Activated T-cell treated with anti-CD3 and anti-CD28 coated beads, Interleukin-2, amount 50 U/mL, for 1 hour (primary cell): ENCODE measurements around the gene FAM184A.
"Not testable (repeated sequence)": the region's sequence is repeated elsewhere in the genome, so short reads cannot be mapped to it uniquely, and the experiment has no call there.

ENCODE experiments used
- DNase-seq: peaks from one replicate; pipeline ENCODE4 v3.0.0-alpha.2; 2020

Gene FAM184A

DNA sequence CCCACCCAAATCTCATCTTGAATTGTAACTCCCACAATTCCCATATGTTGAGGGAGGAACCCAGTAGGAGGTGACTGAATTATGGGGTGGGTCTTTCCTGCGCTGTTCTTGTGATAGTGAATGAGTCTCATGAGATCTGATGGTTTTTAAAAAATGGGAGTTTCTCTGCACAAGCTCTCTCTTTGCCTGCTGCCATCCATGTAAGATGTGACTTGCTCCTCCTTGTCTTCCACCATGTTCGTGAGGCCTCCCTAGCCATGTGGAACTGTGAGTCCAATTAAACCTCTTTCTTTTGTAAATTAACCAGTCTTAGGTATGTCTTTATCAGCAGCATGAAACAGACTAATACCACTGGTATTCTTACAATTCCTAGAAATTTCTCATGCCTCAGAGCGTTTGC lies 69.2 kb downstream of the FAM184A start:
- not testable (repeated sequence) for DNase-seq

DNA sequence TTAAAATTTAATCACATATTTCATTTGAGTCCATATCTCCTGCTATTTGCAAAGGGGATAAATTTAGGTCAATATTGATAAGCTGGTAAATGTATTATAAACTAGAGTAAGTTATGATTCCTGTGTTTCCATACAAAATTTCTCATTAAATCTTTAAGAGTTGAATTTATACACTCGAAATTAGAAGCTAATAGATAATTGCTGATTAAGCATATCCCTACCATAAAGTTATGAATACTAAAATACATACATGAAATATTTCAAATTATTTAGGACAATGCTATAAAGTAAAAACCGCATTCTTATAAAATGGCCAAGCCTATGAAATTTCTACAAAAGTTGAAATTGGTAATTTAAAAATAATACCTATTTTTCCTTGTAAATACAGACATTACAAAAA lies 71.5 kb downstream of the FAM184A start:
- no peak for DNase-seq

DNA sequence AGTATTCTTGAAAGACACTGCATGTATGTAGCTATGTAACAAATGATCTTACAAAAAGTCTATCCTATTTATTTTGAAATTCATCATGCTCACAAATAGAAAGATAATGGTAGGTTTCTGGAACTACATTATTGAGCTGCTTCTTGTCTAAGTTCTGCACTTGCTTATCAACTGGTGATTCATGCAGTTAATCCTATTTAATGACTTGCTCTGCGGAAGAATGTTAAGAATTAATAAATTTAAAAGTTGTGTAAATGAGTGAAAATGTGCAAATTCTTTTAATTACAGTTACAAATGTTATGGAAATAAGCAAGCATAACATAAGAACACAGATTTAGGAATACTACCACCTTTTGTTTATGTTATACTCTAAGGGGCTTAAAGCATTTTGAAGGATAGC lies 76.4 kb downstream of the FAM184A start:
- DNase-seq, result no peak

DNA sequence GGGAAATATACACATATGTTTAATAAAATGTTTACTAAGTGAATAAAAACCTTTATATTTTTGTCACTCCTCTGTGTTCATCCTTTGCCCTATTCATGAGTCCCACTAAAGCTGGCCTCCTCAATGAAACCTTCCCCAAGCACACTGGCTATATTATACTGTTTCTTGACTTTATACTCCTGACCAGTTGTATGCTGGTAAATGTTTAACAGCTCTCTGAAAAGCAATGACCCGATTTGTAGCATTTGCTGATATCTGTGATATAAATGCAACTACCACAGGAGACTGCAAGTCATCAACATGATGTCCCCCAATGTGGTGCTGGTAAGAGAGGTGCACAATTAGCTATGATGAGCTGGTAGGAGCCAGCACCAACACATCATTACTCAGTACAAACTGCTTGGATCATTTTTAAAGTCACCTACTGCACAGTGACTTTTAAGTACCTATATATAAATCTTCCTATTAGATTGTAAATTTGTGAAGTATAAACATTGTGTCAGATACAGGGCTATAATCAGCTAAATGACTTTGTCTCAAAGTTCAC lies 78.9 kb downstream of the FAM184A start:
- DNase-seq, result no peak

DNA sequence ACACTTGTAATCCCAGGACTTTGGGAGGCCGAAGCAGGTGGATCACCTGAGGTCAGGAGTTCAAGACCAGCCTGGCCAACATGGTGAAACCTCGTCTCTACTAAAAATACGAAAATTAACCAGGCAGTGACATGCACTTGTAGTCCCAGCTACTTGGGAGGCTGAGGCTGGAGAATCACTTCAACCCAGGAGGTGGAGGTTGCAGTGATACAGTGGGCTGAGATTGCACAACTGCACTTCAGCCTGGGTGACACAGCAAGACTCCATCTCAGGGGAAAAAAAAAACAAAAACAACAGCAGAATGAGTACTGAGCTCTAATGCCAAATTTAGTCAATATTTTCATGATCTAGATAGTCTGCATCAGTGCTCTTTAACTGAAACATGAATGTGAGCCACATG lies 81.0 kb downstream of the FAM184A start:
- not testable (repeated sequence) for DNase-seq

DNA sequence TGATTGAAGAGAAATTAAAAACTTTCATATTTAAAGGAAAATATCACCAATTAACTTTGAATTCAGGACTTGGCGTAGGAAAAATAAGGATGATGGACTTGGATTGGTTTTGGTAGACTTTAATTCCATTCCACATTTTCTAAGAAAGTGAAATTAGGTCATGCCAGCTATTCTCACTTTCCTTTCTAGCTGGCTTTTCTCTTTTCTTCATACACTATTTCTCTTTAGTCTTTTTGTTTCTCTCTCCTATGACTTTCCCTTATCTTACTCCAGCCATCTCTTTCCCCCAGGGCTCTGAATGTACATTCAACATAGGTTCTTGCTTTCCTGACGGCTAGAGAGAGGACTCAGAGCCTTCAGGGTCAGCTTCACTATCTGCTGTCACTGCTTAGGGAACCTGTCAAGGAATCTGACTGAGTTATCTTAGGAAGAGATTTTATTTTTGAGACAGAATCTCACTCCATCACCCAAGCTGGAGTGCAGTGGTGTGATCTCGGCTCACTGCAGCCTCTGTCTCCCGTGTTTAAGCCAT lies 82.1 kb downstream of the FAM184A start:
- no peak for DNase-seq

DNA sequence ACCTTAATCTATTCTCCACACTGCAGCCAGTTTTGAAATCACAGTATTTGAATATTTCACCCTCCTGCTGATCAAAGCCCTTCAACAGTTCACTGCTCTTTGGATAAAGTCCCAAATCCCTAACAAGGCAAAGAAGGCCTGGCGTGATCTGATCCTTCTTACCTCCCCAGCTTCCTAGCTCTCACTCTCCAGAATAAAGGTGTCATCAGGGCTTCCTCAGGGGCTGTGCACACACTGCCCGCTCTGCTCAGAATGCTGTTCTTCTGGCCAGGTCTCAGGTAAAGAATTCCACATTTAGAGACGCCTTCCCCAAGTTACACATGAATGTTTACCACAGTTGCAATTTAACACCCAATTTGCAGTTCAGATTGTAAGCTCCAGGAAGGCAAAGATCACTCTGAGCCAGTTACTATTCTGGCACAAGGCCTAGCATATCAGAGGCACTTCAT lies 84.6 kb downstream of the FAM184A start:
- no peak for DNase-seq

DNA sequence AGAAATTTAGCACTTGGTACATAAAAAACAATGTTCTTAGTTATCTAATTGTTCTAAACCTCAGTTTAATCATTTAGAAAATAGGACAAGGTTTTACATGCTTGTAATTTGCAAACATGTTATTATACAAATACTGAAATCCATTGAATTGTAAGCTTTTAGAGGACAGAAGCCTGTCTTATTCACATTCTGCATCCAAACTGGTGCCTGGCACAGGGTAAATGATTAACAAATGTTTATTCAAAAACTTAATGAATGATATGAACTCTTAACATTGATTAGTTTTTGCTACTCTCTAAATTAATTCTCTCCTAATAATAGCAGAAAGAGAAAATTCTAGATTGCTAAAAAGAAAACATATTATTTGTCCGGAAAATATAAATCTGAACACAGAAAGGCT lies 85.1 kb downstream of the FAM184A start:
- no peak for DNase-seq

DNA sequence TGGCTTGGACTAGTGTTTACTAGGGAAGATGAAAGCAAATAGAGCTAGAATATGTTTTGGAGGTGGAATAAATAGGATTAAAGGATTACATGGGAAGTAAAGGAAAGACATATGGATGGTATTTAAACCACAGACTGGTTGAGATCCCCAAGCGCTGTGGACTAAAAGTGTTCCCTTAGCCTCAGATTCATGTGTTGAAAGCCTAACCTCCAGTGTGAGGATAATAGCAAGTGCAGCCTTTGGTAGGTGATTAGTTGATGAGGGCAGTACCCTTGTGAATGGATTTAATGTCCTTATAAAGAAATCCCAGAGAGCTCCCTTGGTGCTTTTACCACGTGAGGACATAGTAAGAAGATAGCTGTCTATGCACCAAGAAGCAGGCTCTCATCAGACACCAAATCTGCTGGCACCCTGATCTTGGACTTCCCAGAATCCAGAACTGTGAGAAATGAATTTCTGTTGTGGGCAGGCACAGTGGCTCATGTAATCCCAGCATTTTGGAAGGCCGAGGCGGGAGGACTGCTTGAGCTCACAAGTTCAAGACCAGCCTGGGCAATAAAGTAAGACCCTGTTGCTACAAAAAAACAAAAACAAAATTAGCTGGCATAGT lies 86.2 kb downstream of the FAM184A start:
- DNase-seq, result no peak

DNA sequence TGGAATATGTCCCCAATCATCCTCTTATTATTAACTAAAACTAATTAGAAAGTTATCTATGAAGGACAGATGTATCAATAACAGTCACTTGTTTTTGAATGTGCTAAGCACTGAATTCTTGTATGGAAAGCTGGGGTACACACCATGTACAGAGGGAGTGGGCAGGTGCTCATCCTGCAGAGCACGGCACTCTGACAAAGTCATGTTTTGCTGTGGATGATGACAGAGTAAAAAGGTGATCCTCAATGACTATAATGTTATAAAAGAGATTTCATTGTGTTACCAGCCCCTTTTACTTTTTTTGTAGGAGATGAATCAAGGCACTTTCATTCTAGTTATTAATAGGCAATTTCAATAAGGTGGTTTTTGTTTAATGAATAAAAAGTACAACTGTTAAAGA lies 92.2 kb downstream of the FAM184A start:
- no peak for DNase-seq

DNA sequence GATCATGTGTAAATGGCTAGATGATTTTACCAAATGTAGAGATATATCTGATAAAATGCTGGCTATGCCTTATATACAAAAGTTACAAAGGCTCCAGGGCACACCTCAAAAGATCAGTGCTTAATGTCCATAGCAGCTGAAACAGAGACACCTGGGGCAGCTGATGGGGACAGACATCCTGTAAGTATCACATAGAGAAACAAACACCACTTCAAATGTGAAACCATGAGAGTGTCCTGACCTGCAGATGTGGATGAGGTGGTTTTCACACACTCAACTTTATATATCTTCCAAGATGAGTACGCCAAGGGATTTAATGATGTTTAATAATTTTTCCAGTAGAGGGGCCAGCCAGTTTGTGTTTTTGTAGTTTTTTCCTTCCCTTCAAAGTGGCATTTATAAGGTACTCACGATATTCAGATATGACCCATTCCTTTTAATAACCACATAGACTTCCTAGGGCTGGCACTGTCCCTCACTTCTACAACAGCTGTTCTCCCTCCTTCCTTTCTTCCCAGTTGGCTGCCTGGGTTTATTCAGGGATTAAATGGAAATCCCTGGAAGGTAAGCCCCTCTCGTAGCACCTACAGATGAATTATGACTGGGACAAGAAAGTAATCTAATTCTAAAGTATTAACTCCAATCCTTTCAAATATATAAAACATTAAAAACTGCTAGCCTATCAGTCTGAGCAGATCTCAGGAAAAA lies 93.2 kb downstream of the FAM184A start:
- DNase-seq, result no peak

DNA sequence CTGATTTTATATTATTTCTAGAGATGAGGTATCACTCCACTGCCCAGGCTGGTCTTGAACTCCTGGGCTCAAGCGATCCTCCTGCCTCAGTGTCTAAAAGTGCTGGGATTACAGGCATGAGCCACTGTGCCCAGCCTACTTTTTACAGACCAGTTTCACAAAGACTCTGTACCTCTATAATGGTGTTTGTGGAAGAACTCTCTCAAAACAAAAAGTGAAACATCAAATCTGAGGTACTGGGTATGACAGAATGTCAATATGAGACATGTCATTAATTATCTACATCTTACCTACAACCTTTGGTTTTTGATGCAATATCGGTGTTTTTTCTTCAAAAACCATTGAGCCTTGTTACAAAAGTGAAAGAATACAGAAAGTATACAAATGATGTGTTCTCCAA lies 94.1 kb downstream of the FAM184A start:
- DNase-seq, result no peak

DNA sequence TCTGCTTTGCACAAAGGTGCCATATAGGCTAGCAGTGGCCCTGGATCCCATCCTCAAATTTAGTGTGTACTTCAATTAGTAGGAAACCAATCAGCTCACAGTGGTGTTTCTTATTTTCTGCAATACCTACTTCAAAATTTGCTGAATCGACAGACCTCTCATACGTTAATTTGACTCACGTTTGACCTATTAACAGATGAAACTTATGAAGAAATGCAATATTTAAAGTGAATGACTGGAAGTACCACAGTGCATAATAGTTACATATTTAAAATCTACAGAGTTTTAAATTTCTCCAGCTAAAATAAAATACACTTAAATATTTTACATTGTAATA lies 95.9 kb downstream of the FAM184A start:
- no peak for DNase-seq

DNA sequence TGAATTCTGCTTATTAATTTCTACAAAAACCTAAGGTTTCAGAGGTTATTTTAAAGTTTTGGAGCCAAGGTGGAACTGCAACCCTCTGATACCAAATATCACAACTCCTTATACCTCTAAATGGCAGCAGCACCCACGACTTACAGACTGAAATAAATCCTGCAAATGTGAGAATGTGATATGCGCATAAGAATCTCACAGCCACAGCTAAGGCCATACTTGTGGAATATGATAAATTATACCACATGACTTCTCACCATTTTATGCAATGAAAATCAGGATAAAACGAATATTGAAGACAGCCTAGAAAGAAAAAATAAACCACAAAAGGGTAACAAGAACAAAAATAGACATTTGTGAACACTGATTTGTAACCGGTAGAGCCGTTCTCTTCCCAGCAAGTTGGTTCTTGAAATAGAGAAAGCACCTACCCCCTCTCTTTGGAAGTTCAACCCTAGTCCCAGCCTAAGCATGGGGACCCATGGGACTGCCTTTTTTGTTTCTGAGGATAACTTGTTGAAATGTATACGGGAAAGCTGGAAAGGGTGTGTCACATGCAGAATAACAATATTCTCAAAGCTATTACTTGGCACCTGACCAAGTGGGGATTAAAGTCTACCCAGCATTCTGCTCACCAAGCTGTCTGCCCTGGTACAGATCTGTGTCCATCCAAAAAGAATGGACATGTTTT lies 96.4 kb downstream of the FAM184A start:
- no peak for DNase-seq

DNA sequence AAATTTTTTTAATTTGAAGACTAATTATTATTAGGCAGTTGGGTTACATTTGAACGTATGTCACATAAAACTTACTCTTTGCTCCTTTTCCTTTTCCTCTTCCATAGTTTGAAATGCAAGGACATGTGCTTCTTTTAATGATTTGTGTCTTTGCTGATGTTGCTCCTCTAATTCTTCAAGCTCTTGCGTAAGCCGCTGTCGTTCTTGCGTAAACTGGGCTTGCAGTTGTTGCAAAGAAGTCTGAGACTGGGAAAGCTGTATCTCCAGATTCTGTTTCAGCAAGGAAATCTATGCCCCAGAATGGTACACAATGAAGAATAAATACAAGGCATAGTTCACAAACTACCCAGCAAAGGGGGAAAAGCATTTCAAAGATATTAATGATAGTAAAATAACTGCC lies 98.4 kb downstream of the FAM184A start:
- DNase-seq, result no peak

DNA sequence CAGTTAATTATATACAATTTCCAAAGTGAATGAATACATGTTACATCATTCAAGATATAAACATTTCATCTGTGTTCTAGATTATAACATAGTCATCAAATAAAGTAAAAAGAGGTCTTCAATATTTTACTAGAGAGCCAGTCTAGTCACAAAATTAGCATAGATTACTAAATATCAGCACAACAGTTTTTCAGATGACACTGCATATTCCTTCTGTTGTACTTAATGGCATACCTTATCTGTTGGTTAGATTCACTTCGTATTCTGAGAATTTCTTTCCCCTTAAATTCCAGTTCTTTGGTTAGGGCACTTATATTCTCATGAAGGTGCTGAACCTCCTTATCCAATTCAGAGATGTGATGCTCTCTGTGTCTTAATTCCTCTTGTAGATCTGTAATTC lies 103.7 kb downstream of the FAM184A start:
- DNase-seq, result no peak

DNA sequence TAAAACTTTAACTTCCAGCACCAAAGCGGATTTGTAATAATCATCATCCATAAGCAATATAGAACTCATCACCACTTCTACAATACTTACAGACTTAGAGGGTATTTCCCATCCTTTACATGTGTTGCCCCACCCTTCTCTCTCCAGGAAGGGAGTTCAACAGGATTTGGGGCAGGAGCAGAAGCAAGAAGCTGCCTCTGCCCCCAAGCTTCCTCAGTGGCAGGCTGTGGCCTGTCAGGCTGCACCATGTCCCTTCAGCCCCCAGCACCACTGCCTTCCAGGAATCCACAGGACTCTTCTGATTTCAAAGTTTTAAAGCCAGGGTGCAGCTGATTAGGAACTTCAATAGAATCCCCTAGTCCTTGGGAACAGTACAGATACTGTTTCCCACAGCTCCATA lies 106.8 kb downstream of the FAM184A start:
- DNase-seq, result no peak

DNA sequence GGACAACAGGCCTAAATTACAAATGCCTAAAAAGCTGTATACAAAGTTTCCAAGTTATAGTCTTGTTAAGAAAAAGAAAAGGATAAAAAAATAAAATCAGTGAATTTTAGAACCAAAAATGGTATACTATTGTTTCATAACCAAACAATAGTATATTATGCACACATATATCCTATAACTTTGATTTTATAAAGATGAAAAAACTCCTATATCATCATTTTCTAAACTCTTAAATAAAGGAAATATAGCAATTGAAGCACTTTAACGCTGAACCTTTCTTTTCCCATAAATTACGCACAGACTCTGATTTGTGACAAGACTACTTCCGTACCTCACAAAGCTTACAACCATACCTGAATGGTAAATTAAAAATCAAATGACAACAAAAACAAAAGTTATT lies 107.6 kb downstream of the FAM184A start:
- no peak for DNase-seq

DNA sequence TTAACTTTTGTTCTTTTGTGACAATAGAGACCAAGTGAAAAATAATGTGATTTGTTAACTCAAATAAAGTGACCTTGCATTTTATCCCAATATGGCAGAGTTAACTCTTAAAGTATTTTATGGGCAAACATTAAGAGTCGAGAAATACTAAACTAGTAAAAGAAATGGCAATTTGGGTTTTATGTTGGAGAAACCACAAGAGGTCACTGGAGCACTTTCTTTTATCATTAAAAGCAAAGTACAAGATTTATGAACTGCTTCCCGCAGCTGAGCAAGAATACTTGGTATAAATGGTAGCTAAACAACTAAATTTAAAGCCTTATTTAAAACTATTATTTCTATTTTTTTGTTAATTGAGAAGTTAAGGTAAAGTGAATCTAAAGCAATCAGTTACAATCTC lies 110.0 kb downstream of the FAM184A start:
- DNase-seq, result no peak

DNA sequence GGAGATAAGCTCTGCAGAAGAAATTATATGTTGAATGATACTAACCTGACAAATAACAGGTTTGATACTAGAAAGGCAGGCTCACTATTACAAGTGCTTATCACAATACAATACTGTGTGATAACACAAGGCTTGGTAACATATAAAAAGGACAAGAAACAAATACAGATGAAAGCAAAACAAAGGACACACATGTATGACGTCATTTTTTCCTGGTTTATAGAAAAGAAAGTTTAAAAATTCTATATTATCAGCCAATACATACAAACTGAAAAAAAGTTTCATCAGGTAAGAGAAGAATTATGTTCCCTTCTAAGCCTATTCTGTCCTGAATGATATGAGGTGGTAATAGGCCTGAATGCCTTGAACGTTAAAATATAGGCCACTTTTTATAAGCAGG lies 111.2 kb downstream of the FAM184A start:
- no peak for DNase-seq

DNA sequence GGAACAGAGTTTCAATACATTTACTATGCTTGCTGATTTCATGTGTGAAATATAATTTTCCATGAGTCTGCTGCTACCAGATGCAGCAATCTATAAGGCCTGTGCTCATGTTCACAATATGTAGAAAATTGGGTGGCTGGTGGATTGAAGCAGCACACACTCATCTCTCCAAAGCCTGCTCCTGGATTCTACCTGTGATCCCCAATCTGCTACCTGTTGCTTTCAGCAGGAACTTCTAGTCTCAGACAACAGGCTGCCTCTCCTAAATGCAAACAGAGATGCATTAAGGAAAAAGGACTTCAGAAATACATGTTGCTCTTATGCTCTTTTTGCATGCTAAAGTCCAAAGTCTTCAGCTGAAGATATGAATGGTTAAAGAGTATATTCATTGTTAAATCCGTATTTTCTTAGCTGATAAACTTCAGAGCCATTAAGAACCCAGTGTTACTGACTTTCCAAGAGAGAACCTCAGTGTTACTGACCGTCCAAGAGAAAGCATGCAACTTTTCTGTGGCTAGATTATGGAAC lies 112.6 kb downstream of the FAM184A start:
- no peak for DNase-seq

DNA sequence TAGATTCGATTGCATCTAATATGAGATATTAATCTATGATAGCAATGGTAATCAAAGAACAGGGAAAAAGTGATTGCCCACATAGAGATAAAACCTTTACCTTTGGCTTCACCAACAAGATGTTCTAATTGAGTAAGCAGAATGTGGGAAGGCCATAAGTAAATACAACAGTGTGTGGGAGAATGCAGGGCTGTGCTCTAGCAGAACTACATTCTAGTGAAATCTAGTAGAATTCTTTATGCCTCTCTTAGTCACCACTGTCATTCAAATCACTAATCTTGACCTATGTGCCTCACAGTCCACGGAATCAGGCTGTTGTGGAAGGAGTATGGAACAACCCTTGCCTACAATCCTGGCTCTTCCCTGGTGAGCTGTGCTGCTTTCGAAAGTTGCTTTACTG lies 113.1 kb downstream of the FAM184A start:
- no peak for DNase-seq

DNA sequence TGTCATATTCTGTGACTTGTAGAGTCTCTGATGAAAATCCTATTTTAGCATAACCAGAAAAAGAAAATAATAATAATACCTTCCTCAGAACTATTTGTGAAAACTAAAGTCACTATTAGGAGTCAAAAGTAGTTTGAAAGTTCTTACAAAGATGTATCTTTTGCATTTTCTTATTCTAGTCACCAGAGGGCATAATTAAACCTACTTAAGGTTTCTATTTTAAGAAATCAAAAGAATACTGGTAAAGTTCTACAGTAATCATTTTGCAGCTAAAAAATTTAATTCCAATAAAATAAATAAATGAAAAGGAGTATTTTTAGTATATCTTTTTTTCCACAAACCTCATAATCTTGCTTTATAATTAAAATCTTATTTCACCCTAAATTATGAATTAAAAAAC lies 115.5 kb downstream of the FAM184A start:
- no peak for DNase-seq

DNA sequence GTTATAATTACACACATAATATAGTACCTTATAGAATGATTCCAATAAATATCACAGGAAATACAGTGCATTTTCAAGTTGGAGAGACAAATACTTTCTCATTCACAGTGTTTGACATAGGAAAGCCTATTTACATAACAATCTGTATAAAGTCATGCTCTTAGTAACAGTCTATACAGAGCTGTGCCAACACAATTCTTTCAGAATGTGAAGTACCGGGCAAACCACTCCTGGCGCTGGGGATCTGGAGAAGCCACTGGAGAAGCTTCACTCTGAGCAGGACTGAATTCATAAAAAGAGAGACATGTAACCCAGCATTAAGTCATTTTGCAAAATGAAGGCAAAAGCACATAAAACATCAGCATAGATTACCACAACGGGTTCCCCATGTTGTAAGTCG lies 118.6 kb downstream of the FAM184A start:
- no peak for DNase-seq
